Panc1 (cell line): ENCODE data around the gene HSPB9. TPM values are rescaled to one million over a fixed set of nuclear protein-coding genes. Genes with fewer than 3 reads are reported as not detected.

Experiments
- ATAC-seq: fragments of 200-7000 bp; cut with Tn5 transposase; 2 replicates; pipeline ENCODE4 v1.9.1; 2020; ENCODE audit warnings: mild to moderate bottlenecking, moderate library complexity
- BruUV-seq: library from RNA; stranded (reverse); fragments of 400-500 nt; replicated peaks from 2 replicates; lab custom pipeline; 2021; lab: Mats Ljungman, UMichigan
- CTCF ChIA-PET: fragments of 300-600 bp; sonication (Branson Sonifier 250); formaldehyde crosslinking; loops from one replicate; lab custom pipeline; 2022; ENCODE audit warnings: antibody characterized with exemption; lab: Charles Lee
- POLR2A ChIA-PET: fragments of 300-600 bp; sonication (Branson Sonifier 250); formaldehyde crosslinking; loops from one replicate; lab custom pipeline; 2022; ENCODE audit warnings: antibody characterized with exemption; lab: Charles Lee
- DNase-seq: peaks from one replicate; pipeline ENCODE4 v3.0.0-alpha.2; 2010; ENCODE audit warnings: low read depth, low spot score
- H3K27ac ChIP-seq: 2 replicates; pipeline ENCODE4 v1.5.1; 2011; ENCODE audit warnings: mild to moderate bottlenecking, low read length, inconsistent platforms
- H3K27me3 ChIP-seq: fragments of 200-500 bp; sonication (Bioruptor generic); 2 replicates; pipeline ENCODE4 v1.6.0; 2014; ENCODE audit warnings: low read length, inconsistent platforms; ENCODE audit not compliant: control insufficient read depth, insufficient read depth
- H3K36me3 ChIP-seq: fragments of 200-500 bp; sonication (Bioruptor generic); 2 replicates; pipeline ENCODE4 v1.5.1; 2014; ENCODE audit warnings: inconsistent platforms, mild to moderate bottlenecking, low read length, moderate library complexity; ENCODE audit not compliant: control insufficient read depth, insufficient read depth
- H3K4me1 ChIP-seq: 2 replicates; pipeline ENCODE4 v1.5.1; 2011; ENCODE audit warnings: inconsistent platforms, mild to moderate bottlenecking, low read length, moderate library complexity; ENCODE audit not compliant: control insufficient read depth, insufficient read depth
- H3K4me3 ChIP-seq, 2 experiments: 2 replicates each; pipeline ENCODE4 v1.5.1; 2011 to 2012; ENCODE audit warnings: low read depth in 2 of 2, low read length in 2 of 2, mild to moderate bottlenecking in 2 of 2, inconsistent platforms in 1 of 2, moderate library complexity in 1 of 2
- H3K9me3 ChIP-seq: fragments of 200-500 bp; sonication (Bioruptor generic); 2 replicates; pipeline ENCODE4 v1.5.1; 2014; ENCODE audit warnings: low read depth, mild to moderate bottlenecking, inconsistent platforms, low read length, moderate library complexity; ENCODE audit not compliant: control insufficient read depth, insufficient read depth
- POLR2AphosphoS5 ChIP-seq: IDR thresholded peaks from 2 replicates; pipeline ENCODE4 v1.6.1; 2012; ENCODE audit warnings: mild to moderate bottlenecking, low read depth, low read length, moderate library complexity
- SIN3A ChIP-seq: IDR thresholded peaks from 2 replicates; pipeline ENCODE4 v1.6.1; 2012; ENCODE audit warnings: low read depth, mild to moderate bottlenecking, low read length, moderate library complexity, borderline replicate concordance; ENCODE audit not compliant: insufficient read depth
- TCF7L2 ChIP-seq: IDR thresholded peaks from 2 replicates; pipeline ENCODE4 v1.6.1; 2011; ENCODE audit warnings: mild to moderate bottlenecking, low read depth, low read length, inconsistent platforms
- in situ Hi-C: cut with HindIII; loops from 2 replicates; pipeline ENCODE4 v1.10.0; 2016; ENCODE audit warnings: low sequenced_read_pairs, low pct_unique_long_range_greater_than_20kb
- intact Hi-C: fragments of 100-400 bp; cut with micrococcal nuclease; formaldehyde crosslinking; loops from one replicate; pipeline ENCODE4 v1.10.0; 2022; ENCODE audit not compliant: unreplicated experiment
- total RNA-seq: library from RNA; stranded (reverse); gene quantifications from one replicate; pipeline ENCODE4 v1.2.1, GENCODE V29; 2021; ENCODE audit not compliant: unreplicated experiment
- TF ChIP-seq, protein P1 (sequence below), 2 experiments: IDR thresholded peaks; 2 replicates each; pipeline ENCODE4 v1.6.1; 2011 to 2012; ENCODE audit warnings: low read depth in 2 of 2, control low read depth in 1 of 2, low read length in 1 of 2, mild to moderate bottlenecking in 1 of 2, moderate library complexity in 1 of 2; ENCODE audit not compliant: insufficient read depth in 1 of 2
- TF ChIP-seq, protein P2 (sequence below): fragments of 450-650 bp; IDR thresholded peaks from 2 replicates; pipeline ENCODE4 v1.5.1; 2017; ENCODE audit warnings: mild to moderate bottlenecking

Gene HSPB9
- total RNA-seq, 1 experiment from 2014 or later: not detected

DNA sequence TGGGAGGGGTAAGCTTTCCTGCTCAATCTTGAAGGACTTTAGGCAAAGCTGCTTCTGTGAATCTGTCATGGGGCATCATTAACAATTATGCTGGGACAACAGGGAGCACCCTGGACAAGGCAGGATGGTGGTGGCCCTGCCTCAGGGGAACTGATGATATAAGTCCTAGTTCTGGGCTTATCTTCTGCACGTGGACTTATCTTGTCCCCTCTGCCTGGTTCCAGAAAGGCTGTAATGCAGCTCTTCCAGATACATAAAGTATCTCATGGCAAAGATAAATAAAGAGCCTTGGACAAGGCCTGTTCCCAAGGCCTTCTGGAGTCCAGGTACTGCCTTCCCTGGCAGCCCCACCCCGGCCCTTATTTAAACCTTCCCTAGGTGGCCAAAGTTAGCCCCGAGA, 18.3 kb upstream of the HSPB9 start:
- no peak for TF ChIP-seq TCF7L2
- no peak for TF ChIP-seq SIN3A
- TF ChIP-seq, protein P1, sequence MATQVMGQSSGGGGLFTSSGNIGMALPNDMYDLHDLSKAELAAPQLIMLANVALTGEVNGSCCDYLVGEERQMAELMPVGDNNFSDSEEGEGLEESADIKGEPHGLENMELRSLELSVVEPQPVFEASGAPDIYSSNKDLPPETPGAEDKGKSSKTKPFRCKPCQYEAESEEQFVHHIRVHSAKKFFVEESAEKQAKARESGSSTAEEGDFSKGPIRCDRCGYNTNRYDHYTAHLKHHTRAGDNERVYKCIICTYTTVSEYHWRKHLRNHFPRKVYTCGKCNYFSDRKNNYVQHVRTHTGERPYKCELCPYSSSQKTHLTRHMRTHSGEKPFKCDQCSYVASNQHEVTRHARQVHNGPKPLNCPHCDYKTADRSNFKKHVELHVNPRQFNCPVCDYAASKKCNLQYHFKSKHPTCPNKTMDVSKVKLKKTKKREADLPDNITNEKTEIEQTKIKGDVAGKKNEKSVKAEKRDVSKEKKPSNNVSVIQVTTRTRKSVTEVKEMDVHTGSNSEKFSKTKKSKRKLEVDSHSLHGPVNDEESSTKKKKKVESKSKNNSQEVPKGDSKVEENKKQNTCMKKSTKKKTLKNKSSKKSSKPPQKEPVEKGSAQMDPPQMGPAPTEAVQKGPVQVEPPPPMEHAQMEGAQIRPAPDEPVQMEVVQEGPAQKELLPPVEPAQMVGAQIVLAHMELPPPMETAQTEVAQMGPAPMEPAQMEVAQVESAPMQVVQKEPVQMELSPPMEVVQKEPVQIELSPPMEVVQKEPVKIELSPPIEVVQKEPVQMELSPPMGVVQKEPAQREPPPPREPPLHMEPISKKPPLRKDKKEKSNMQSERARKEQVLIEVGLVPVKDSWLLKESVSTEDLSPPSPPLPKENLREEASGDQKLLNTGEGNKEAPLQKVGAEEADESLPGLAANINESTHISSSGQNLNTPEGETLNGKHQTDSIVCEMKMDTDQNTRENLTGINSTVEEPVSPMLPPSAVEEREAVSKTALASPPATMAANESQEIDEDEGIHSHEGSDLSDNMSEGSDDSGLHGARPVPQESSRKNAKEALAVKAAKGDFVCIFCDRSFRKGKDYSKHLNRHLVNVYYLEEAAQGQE (IDR thresholded peaks at IDR 0.05; ENCODE audit: insufficient read depth in 1 of 2, low read depth in 2 of 2, low read length in 1 of 2): no peak
- no peak for TF ChIP-seq POLR2AphosphoS5
- TF ChIP-seq, protein P2, sequence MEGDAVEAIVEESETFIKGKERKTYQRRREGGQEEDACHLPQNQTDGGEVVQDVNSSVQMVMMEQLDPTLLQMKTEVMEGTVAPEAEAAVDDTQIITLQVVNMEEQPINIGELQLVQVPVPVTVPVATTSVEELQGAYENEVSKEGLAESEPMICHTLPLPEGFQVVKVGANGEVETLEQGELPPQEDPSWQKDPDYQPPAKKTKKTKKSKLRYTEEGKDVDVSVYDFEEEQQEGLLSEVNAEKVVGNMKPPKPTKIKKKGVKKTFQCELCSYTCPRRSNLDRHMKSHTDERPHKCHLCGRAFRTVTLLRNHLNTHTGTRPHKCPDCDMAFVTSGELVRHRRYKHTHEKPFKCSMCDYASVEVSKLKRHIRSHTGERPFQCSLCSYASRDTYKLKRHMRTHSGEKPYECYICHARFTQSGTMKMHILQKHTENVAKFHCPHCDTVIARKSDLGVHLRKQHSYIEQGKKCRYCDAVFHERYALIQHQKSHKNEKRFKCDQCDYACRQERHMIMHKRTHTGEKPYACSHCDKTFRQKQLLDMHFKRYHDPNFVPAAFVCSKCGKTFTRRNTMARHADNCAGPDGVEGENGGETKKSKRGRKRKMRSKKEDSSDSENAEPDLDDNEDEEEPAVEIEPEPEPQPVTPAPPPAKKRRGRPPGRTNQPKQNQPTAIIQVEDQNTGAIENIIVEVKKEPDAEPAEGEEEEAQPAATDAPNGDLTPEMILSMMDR: no peak
- ChIA-PET POLR2A (no interaction called here), CTCF (interaction anchor here (0.5 kb wide), 1 partner anchor 210 kb away, joined by 4 read pairs; no protein-coding TSS in a partner anchor)
- Histone ChIP-seq H3K9me3 (no peaks in the 10 kb centered on the region), H3K27ac (no peak overlapping the region), H3K27me3 (no peaks in the 10 kb centered on the region), H3K36me3 (no peaks in the 10 kb centered on the region), H3K4me1 (no peaks in the 10 kb centered on the region), H3K4me3 (no peak overlapping the region)
- ATAC-seq (no peak), DNase-seq (no peak)
- in situ Hi-C loops (no loop called here), intact Hi-C loops (loop anchor here (5.0 kb wide), 1 partner anchor 77 kb away; no protein-coding TSS in a partner anchor)
- no TSS peak for BruUV-seq

DNA sequence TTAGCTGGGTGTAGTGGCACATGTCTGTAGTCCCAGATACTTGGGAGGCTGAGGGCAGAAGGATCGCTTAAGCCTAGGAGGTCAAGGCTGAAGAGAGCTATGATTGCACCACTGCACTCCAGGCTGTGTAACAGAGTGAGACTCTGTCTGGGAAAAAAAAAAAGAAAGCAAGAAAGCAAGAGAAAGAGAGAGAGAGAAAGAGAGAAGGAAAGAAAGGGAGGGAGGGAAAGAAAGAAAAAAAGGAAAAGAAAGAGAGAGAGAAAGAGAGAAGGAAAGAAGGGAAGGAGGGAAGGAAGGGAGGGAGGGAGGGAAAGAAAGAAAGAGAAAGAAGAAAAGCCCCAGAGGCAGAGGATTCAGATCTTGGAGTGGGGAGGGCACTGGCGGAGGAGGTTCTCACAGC, 16.6 kb upstream of the HSPB9 start:
- intact Hi-C loops (no loop called here), in situ Hi-C loops (no loop called here)
- H3K4me3 ChIP-seq: no peak overlapping the region
- no peaks in the 10 kb centered on the region for H3K27me3 ChIP-seq
- H3K36me3 ChIP-seq: no peaks in the 10 kb centered on the region
- no TSS peak for BruUV-seq
- DNase-seq (no peak), ATAC-seq (no peak)
- no peaks in the 10 kb centered on the region for H3K4me1 ChIP-seq
- H3K27ac ChIP-seq: no peak overlapping the region
- TF ChIP-seq TCF7L2 (no peak), POLR2AphosphoS5 (no peak), SIN3A (no peak)
- TF ChIP-seq, protein P2: no peak
- TF ChIP-seq, protein P1 (IDR thresholded peaks at IDR 0.05; ENCODE audit: insufficient read depth in 1 of 2, low read depth in 2 of 2, low read length in 1 of 2): no peak
- ChIA-PET POLR2A (no interaction called here), CTCF (no interaction called here)
- H3K9me3 ChIP-seq: no peaks in the 10 kb centered on the region
